Measurements from ENCODE around the gene CXCR3. TPM values are rescaled to one million over a fixed set of nuclear protein-coding genes. Genes with fewer than 3 reads are reported as not detected.
"Not testable (repeated sequence)": the region's sequence is repeated elsewhere in the genome, so short reads cannot be mapped to it uniquely, and the experiment has no call there.

CXCR3 gene
- total and polyA plus RNA-seq, 7 donors = 0.01 to 0.21 (median 0.05) TPM; not detected in 4

GRCh38 chrX:71604141-71604540 lies 14.2 kb downstream of the CXCR3 start:
- H3K36me3 ChIP-seq (ENCODE audit: insufficient read depth in 1 of 2, low read depth in 1 of 2) = peaks cover 0 to 61% of the 10 kb centered on the region in 2 donors
- peaks cover 4% of the 10 kb centered on the region for H3K4me1 ChIP-seq
- TF ChIP-seq, protein P1, sequence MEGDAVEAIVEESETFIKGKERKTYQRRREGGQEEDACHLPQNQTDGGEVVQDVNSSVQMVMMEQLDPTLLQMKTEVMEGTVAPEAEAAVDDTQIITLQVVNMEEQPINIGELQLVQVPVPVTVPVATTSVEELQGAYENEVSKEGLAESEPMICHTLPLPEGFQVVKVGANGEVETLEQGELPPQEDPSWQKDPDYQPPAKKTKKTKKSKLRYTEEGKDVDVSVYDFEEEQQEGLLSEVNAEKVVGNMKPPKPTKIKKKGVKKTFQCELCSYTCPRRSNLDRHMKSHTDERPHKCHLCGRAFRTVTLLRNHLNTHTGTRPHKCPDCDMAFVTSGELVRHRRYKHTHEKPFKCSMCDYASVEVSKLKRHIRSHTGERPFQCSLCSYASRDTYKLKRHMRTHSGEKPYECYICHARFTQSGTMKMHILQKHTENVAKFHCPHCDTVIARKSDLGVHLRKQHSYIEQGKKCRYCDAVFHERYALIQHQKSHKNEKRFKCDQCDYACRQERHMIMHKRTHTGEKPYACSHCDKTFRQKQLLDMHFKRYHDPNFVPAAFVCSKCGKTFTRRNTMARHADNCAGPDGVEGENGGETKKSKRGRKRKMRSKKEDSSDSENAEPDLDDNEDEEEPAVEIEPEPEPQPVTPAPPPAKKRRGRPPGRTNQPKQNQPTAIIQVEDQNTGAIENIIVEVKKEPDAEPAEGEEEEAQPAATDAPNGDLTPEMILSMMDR (IDR thresholded peaks at IDR 0.05) = no peak
- no peak overlapping the region for H3K27ac ChIP-seq
- no peaks in the 10 kb centered on the region for H3K27me3 ChIP-seq (ENCODE audit: insufficient read depth in 3 of 3, low read length in 2 of 3)
- ATAC-seq = peak in 1 of 4 donors; percentile 43
- no peak for DNase-seq
- H3K9me3 ChIP-seq = peaks cover 10% of the 10 kb centered on the region
- intact Hi-C loops (cut with DNase I) = no loop called here
- 81 to 93% (median 90%) methylated on average over 10 of the region's 10 CpGs for WGBS, 3 donors
- H3K4me3 ChIP-seq = no peak overlapping the region

GRCh38 chrX:71603618-71604017 lies 14.7 kb downstream of the CXCR3 start:
- Histone ChIP-seq H3K27ac (no peak overlapping the region), H3K36me3 (ENCODE audit: insufficient read depth in 1 of 2, low read depth in 1 of 2) (peaks cover 0 to 61% of the 10 kb centered on the region in 2 donors), H3K27me3 (ENCODE audit: insufficient read depth in 3 of 3, low read length in 2 of 3) (no peaks in the 10 kb centered on the region), H3K9me3 (peaks cover 10% of the 10 kb centered on the region), H3K4me1 (peaks cover 4% of the 10 kb centered on the region), H3K4me3 (no peak overlapping the region)
- WGBS, 3 donors = 89 to 93% (median 91%) methylated on average over 33 of the region's 33 CpGs
- DNase-seq (no peak), ATAC-seq (no peak)
- TF ChIP-seq, protein P1 (IDR thresholded peaks at IDR 0.05) = no peak
- intact Hi-C loops (cut with DNase I) = no loop called here

GRCh38 chrX:71599965-71600364 lies 18.3 kb downstream of the CXCR3 start:
- TF ChIP-seq, protein P1 (IDR thresholded peaks at IDR 0.05) = no peak
- intact Hi-C loops (cut with DNase I) = no loop called here

DNA sequence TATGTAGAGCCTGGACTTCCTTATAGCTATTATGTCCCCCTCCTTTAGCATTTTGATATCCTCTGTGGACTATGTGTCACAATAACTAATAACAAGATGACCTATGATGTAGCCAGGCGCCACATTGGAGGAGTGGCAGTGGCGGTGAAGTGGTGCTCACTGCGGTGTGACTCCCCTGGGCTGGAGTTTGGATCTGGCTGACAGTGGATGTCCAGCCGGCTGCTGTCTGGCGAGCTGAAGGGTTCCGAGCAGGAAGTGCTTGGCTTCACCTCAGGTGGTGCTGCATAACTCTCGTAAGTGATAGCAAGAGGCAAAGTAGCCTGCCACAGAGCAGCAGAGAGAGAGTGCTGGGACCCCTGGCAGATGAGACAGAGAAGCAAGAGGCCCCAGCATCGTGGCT lies 25.1 kb downstream of the CXCR3 start:
- peak in 1 of 4 donors; percentile 51 for ATAC-seq
- H3K9me3 ChIP-seq; intact Hi-C loops (cut with DNase I); H3K27ac ChIP-seq; H3K4me1 ChIP-seq; H3K4me3 ChIP-seq; DNase-seq; H3K27me3 ChIP-seq (ENCODE audit: insufficient read depth in 3 of 3, low read length in 2 of 3): not testable (repeated sequence)
- 64 to 87% (median 69%) methylated on average over 4 to 7 of the region's 8 CpGs for WGBS, 3 donors
- peaks cover 0 to 29% of the 10 kb centered on the region in 2 donors for H3K36me3 ChIP-seq (ENCODE audit: insufficient read depth in 1 of 2, low read depth in 1 of 2)

More at GRCh38 chrX:71599965-71600364, 18.3 kb downstream of the CXCR3 start:
- WGBS, 3 donors = 74 to 96% (median 82%) methylated on average over 2 of the region's 2 CpGs
- ATAC-seq (no peak), DNase-seq (no peak)
- Histone ChIP-seq H3K9me3 (peaks cover 10% of the 10 kb centered on the region), H3K36me3 (ENCODE audit: insufficient read depth in 1 of 2, low read depth in 1 of 2) (peaks cover 0 to 79% of the 10 kb centered on the region in 2 donors), H3K27me3 (ENCODE audit: insufficient read depth in 3 of 3, low read length in 2 of 3) (no peaks in the 10 kb centered on the region), H3K4me1 (no peaks in the 10 kb centered on the region), H3K4me3 (no peak overlapping the region), H3K27ac (no peak overlapping the region)

- Histone ChIP-seq H3K4me3 (no peak overlapping the region), H3K4me1 (no peaks in the 10 kb centered on the region), H3K9me3 (no peaks in the 10 kb centered on the region), H3K27me3 (ENCODE audit: insufficient read depth in 3 of 3, low read length in 2 of 3) (no peaks in the 10 kb centered on the region), H3K27ac (no peak overlapping the region), H3K36me3 (ENCODE audit: insufficient read depth in 1 of 2, low read depth in 1 of 2) (peaks cover 0 to 3% of the 10 kb centered on the region in 2 donors)
- DNase-seq (no peak), ATAC-seq (peak in 3 of 4 donors; percentile 39 to 56 (median 49))
- 47 to 97% (median 86%) methylated on average over 2 of the region's 2 CpGs for WGBS, 3 donors
- TF ChIP-seq, protein P1 (IDR thresholded peaks at IDR 0.05) = no peak
- intact Hi-C loops (cut with DNase I) = no loop called here
Measured at GRCh38 chrX:71586929-71587328, 31.4 kb downstream of the CXCR3 start.
